Anterior cingulate cortex (tissue), 58 donors: ENCODE measurements around the gene ABL1.

ENCODE experiments used
- DNase-seq, 58 donors: peaks; one replicate each; lab custom pipeline; 2025; lab: John Stamatoyannopoulos, UW

ABL1 gene

DNA sequence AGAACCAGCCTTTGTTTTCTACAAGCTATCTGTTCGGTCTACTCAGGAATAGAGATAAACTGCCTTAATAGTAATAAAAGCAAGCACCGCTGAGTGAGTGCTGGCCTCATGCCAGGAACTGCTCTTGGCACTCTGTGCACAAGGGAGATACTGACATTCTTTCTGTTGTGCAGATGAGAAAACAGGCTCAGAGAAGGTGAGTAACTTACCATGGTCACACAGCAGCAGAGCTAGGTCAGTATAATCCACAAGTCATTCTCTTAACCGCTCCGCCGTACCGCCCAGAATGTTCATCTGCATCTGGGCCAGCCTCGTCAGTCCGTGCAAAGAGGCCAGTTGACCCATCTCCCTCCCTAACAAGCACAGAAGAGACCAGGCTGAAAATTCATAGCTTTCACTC is 34.2 kb downstream of the ABL1 start:
- DNase-seq, result peak in 2 of 58 donors; percentile 18 to 71

DNA sequence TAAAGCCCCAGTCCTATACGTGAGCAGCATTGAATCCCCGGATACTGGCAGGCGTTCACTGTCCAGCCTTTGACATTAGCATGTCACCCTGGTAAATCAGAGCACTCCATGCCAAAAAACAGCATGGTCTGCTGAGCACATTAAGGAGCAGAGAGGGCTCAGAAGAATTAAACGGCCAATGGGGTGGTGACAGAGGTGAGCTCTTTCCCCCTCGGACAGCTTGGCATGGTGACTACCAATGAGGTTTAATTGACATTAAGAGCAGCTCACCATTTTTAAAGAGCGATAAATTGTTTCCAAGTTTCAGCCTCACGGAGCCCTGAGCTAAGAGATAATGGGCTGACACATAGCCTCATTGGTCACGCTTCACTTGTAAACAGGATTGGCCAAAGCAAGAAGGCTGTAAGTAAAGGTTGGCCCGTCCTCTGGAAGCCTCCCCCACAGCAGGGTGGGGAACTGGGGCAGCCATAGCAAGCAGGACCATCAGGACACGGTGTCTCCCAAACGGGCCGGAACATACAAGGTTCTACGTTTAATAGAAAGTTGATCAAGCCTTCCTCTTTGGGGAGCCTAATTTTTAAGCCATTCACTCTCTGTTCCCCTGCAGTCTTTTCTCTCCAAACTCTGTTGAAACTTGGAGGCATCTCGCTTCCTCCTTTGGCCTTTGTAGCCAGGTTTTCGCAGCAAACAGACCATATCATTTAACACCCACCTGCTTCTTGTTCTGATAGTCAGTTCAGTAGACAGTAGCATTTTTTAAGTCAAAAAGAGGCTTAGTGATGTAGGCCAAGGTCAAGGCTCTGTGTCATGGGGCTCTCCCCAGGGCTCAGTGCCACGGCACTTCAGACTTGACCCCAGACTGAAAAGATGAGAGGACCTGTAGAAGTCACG is 35.7 kb downstream of the ABL1 start:
- peak in 4 of 58 donors; percentile 17 to 58 (median 30) for DNase-seq

DNA sequence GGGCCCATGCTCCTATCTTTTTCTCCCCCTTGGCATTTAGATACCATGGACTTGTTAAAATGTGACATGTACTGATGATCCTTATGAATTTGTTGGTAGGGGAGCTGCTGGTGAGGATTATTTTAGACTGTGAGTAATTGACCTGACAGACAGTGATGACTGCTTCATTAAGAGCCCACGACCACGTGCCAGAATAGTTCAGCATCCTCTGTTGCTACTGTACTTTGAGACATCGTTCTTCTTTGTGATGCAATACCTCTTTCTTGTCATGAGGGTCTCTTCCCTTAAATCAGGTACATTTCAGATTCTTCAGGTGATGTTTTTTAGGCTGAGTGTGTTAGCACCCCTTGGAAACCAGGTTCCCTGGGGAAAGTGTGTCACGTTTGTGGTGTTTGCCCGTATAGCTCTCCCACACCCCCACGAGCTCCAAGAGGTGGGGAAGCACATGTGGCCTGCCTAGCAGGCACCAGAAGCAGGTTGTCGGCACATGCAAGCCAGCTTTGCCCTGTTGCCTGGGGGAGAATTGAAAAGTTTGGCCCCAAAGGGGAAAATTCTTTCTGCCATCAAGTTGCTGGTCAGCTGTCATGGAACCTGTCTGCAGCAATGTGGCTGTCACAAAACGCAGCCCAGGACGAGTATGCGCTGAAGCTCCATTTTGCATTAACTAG is 36.5 kb downstream of the ABL1 start:
- no peak for DNase-seq

DNA sequence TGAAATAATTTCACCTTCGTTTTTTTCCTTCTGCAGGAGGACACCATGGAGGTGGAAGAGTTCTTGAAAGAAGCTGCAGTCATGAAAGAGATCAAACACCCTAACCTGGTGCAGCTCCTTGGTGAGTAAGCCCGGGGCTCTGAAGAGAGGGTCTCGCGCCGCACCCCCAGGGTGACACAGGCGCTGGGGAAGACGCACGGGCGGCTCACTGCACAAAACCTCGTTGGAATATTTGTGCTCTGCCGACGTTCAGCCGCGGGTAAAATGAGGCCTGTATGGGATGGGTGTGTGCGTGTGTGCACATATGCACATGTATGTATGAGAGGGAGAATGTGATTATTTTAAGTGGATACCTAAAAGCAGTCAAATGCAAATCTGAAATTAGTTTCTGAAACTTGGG is 37.0 kb downstream of the ABL1 start:
- no peak for DNase-seq

DNA sequence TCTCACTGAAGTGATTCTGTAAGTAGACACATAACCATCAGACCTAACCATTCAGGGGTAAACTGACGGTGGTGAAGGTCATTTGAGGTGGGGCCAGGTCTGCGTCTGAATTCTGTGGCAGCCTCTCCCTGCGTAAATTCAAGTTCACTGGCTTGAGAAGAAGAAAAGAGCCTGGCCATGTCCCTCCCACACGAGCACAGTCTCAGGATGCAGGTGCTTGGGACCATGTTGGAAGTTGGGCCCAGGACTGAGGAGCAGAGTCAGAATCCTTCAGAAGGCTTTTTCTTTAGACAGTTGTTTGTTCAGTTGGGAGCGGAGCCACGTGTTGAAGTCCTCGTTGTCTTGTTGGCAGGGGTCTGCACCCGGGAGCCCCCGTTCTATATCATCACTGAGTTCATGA is 37.5 kb downstream of the ABL1 start:
- no peak for DNase-seq

DNA sequence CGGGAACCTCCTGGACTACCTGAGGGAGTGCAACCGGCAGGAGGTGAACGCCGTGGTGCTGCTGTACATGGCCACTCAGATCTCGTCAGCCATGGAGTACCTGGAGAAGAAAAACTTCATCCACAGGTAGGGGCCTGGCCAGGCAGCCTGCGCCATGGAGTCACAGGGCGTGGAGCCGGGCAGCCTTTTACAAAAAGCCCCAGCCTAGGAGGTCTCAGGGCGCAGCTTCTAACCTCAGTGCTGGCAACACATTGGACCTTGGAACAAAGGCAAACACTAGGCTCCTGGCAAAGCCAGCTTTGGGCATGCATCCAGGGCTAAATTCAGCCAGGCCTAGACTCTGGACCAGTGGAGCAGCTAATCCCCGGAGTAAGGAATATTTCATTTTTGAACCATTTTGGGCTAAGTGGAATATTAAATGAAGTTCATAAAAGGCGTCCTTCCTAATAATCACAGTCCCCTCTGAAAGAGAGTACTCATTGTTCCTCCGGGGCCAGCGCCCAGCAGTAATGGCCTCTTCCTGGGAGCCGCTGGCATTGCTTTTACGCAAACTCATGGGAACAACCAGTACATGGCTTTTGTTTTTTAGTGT is 38.0 kb downstream of the ABL1 start:
- DNase-seq, result peak in 45 of 58 donors; percentile 24 to 89 (median 58)

DNA sequence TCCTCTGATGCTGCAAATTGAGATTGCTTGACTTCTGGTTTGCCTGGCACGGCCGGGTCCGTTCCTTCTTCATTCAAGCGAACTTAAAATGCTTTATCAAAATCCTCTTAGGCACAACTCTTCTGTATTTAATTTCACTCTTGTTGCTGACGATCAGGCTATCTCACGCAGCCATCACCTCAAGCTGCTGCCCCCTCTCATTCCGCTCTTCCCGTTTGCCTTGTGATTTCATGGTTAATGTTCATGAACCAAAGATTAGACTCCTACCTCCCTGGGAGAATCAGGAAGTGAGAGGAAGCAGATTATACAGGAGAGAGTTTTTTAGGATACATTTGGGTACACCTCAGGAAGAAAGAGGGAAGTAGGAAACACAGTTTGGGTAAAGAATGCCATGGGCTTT is 38.9 kb downstream of the ABL1 start:
- DNase-seq, result no peak

DNA sequence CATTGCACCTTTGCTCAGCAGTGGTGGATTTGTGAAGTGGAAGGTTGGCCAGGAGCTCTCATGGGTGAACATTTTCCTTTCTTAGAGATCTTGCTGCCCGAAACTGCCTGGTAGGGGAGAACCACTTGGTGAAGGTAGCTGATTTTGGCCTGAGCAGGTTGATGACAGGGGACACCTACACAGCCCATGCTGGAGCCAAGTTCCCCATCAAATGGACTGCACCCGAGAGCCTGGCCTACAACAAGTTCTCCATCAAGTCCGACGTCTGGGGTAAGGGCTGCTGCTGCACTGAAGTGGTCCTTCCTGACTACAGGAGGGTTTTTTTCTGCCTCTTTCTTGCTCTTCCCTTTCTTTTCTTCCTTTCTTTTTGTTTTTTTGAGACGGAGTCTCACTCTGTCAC is 39.7 kb downstream of the ABL1 start:
- no peak for DNase-seq

DNA sequence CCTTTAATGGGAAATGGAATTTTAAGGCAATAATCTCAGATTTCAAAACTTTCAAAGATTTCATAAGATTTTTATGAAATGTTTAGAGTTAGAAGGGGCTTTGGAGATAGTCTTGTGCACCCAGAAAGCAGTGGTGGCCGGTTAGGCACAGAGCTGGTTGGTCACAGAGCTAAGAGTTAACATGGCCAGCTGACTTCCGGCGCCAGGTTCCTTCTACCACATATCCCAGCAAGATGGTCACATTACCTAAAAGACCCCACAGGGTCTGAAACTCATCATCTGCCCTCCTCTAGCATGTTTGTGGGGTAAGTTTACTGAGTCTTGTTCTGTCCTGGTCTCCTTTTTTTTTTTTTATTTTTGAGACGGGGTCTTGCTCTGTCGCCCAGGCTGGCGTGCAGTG is 42.2 kb downstream of the ABL1 start:
- no peak for DNase-seq

DNA sequence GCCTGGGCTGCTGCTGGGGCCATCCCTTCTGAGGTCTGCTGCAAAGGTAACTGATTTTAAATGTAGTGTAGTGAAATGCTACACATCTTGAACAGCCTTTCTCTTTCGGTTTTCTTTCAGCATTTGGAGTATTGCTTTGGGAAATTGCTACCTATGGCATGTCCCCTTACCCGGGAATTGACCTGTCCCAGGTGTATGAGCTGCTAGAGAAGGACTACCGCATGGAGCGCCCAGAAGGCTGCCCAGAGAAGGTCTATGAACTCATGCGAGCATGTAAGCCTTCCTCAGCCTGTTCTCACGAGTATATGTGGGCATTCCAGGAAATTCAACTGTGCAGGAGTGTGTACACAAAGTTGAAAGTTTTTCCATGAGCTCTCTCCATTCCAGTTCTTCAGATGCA is 43.2 kb downstream of the ABL1 start:
- DNase-seq, result no peak

DNA sequence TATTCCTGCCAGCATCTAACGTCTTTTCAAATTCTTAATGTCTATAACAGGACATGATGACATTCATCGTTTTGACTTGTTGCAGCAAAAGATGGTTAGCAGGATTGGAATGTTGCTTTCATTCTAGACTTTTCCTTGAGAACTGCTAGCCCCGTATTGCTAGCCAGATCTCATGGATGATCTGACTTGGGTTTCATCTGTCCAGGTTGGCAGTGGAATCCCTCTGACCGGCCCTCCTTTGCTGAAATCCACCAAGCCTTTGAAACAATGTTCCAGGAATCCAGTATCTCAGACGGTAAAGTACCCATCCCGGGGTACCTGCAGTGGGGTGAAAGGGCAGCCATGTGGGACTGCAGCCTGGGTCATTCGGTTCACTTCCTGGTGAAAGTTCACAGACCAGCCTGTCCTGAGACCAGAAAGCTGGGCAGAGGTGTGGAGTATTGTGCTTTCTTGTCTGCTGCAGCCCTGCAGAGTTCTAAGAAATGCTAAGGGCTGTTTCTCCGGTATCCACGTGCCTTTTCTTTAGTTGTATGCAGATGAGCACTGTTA is 44.9 kb downstream of the ABL1 start:
- DNase-seq, result no peak

DNA sequence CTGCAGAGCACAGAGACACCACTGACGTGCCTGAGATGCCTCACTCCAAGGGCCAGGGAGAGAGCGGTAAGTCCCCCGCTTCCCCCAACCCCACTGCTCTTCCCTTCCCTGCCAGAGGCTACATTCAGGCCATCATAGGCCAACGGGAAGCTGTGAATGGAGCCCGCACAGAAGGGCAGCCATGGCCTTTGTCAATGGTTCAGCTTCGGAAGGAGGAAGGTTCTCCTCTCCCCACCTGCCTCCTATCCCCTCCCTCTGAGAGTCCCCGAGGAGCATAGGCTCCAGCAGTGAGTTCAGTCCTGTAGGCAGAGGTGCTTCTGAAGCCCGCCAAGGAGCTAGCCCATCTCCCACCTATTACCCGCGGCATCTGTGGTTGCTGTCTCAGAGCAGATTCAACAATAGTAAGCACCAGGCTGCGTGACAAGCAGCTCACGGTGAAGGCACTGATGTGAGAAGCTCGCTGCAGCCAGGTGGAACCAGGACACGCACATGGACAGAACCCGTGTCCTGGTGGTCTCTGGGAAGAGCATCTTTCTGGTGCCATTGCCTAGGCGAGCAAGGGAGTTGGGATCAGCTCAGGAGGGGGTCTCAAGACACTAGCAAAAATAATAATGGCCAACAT is 45.7 kb downstream of the ABL1 start:
- no peak for DNase-seq

DNA sequence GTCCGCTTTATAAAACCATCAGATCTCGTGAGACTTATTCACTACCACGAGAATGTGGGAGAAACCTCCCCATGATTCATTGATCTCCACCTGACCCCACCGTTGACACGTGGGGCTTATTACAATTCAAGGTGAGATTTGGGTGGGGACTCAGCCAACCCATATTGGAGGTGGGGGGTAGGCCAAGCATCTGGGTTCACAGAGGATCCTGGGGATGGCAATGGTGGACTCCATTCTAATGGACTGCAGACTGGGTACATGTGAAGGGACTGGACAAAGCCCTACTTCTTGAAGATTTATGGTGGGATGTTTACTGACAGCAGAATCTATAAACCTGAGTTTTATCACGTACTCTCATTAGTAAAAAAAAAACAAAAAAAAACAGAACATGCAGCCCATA is 46.5 kb downstream of the ABL1 start:
- DNase-seq, result no peak

DNA sequence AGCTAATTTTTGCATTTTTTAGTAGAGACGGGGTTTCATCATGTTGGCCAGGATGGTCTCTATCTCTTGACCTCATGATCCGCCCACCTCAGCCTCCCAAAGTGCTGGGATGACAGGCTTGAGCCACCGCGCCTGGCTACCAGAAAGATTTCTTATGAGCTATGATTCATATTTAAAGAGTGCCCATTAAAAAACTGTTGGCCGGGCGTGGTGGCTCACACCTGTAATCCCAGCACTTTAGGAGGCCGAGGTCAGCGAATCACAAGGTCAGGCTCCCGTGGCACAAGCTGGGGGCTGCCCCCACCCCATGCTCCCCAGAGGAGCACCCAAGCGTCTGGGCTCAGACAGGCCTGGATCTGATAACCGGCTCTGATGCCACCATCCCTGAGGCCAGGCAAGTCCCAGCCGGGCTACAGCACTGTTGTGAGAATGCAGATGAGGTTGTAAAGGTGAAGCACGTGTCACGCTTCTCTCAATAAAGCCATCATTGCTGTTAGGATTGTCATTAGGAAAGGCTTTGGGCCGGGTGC is 47.7 kb downstream of the ABL1 start:
- DNase-seq, result no peak

DNA sequence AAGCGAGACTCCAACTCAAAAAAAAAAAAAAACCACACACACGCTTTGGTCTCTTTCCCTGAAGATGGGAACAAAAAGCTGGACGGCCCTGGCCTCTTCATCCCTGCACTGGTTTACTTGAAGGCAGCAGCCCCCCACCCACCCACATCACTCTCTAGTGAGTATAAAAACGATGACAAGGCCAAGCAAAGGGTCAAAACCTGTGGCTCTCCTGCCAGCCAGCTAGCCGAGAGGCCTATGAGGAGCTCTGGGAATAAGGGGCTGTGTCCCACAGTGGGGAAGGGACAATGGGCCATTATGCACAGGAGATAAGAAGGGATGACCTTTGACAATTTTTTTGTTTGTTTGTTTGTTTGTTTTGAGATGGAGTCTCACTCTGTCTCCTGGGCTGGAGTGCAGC is 48.4 kb downstream of the ABL1 start:
- no peak for DNase-seq

DNA sequence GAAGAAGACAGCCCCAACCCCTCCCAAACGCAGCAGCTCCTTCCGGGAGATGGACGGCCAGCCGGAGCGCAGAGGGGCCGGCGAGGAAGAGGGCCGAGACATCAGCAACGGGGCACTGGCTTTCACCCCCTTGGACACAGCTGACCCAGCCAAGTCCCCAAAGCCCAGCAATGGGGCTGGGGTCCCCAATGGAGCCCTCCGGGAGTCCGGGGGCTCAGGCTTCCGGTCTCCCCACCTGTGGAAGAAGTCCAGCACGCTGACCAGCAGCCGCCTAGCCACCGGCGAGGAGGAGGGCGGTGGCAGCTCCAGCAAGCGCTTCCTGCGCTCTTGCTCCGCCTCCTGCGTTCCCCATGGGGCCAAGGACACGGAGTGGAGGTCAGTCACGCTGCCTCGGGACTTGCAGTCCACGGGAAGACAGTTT is 49.1 kb downstream of the ABL1 start:
- no peak for DNase-seq

DNA sequence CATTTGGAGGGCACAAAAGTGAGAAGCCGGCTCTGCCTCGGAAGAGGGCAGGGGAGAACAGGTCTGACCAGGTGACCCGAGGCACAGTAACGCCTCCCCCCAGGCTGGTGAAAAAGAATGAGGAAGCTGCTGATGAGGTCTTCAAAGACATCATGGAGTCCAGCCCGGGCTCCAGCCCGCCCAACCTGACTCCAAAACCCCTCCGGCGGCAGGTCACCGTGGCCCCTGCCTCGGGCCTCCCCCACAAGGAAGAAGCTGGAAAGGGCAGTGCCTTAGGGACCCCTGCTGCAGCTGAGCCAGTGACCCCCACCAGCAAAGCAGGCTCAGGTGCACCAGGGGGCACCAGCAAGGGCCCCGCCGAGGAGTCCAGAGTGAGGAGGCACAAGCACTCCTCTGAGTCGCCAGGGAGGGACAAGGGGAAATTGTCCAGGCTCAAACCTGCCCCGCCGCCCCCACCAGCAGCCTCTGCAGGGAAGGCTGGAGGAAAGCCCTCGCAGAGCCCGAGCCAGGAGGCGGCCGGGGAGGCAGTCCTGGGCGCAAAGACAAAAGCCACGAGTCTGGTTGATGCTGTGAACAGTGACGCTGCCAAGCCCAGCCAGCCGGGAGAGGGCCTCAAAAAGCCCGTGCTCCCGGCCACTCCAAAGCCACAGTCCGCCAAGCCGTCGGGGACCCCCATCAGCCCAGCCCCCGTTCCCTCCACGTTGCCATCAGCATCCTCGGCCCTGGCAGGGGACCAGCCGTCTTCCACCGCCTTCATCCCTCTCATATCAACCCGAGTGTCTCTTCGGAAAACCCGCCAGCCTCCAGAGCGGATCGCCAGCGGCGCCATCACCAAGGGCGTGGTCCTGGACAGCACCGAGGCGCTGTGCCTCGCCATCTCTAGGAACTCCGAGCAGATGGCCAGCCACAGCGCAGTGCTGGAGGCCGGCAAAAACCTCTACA is 49.8 kb downstream of the ABL1 start:
- DNase-seq, result peak in 43 of 58 donors; percentile 19 to 80 (median 49)

DNA sequence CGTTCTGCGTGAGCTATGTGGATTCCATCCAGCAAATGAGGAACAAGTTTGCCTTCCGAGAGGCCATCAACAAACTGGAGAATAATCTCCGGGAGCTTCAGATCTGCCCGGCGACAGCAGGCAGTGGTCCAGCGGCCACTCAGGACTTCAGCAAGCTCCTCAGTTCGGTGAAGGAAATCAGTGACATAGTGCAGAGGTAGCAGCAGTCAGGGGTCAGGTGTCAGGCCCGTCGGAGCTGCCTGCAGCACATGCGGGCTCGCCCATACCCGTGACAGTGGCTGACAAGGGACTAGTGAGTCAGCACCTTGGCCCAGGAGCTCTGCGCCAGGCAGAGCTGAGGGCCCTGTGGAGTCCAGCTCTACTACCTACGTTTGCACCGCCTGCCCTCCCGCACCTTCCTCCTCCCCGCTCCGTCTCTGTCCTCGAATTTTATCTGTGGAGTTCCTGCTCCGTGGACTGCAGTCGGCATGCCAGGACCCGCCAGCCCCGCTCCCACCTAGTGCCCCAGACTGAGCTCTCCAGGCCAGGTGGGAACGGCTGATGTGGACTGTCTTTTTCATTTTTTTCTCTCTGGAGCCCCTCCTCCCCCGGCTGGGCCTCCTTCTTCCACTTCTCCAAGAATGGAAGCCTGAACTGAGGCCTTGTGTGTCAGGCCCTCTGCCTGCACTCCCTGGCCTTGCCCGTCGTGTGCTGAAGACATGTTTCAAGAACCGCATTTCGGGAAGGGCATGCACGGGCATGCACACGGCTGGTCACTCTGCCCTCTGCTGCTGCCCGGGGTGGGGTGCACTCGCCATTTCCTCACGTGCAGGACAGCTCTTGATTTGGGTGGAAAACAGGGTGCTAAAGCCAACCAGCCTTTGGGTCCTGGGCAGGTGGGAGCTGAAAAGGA is 50.7 kb downstream of the ABL1 start:
- no peak for DNase-seq
